Measurements from ENCODE around the gene ZFAND4.

ZFAND4 gene

DNA sequence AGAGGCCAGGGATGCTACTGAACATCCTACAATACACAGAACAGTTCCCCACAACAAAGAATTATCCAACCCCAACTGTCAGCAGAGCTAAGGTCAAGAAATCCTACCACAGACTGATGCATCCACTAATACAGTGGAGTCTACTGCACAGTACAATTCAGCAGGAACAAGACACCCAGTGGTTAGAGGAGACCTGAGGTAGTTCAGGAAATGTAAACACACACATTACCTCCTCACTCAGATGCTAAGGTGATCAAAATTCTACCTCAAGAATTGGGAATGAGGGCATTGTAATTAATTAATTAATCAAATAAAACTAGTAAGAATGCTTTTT, 91.4 kb downstream of the ZFAND4 start:
- TF ChIP-seq REST (IDR thresholded peaks at IDR 0.05; ENCODE audit: insufficient read depth in 1 of 2, low read depth in 2 of 2, low read length in 2 of 2) (no peak), TAF1 (IDR thresholded peaks at IDR 0.05; ENCODE audit: borderline replicate concordance, insufficient read depth, low read length) (no peak), SIN3A (IDR thresholded peaks at IDR 0.05; ENCODE audit: borderline replicate concordance, insufficient read depth, low read length) (no peak), POLR2AphosphoS5 (IDR thresholded peaks at IDR 0.05; ENCODE audit: low read depth, low read length) (no peak), FOXP2 (optimal IDR thresholded peaks at IDR 0.05; ENCODE audit: borderline replicate concordance, extremely low read depth, extremely low read length, insufficient read depth) (no peak)

DNA sequence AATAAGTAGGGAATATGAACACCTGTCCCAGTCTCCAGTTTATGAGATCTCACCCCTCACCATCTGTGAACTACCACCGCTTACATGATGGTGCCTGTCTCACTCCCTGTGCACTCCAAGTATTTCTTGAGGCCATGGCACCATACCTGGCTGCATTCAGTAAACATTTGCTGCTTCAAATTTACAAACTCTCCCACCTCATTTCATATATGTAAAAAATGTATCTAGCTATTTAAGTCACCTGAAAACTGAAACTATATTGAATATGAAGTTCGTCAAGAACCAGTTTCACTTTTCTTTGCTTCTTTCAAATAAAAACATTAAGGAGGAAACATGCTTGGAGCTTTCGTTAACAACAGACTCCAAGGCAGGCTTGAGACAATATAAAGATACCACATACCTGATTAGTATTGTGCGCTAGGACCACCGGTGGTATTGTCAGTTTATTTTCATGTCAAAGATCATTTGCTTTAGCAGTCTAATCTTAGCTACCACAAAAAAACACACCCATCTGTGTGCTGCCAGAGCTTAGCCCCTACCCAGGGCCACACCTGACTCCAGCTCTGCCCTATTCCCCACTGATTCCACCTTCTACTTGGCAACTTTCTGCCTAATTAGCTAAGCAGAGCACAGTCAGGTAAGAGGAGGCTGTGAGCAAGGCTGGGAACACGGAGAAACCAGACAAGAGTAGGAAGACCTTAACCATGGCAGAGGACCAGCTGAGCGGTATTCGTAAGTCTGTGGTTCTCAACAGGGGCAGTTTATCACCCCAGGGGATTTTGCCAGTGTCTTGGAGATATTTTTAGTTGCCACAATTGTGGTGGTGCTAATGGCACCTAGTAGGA, 92.0 kb downstream of the ZFAND4 start:
- TF ChIP-seq REST (IDR thresholded peaks at IDR 0.05; ENCODE audit: insufficient read depth in 1 of 2, low read depth in 2 of 2, low read length in 2 of 2) (no peak), POLR2AphosphoS5 (IDR thresholded peaks at IDR 0.05; ENCODE audit: low read depth, low read length) (no peak), SIN3A (IDR thresholded peaks at IDR 0.05; ENCODE audit: borderline replicate concordance, insufficient read depth, low read length) (no peak), FOXP2 (optimal IDR thresholded peaks at IDR 0.05; ENCODE audit: borderline replicate concordance, extremely low read depth, extremely low read length, insufficient read depth) (no peak), TAF1 (IDR thresholded peaks at IDR 0.05; ENCODE audit: borderline replicate concordance, insufficient read depth, low read length) (no peak)

GRCh38 chr10:45578384-45578971, 94.1 kb downstream of the ZFAND4 start:
- TF ChIP-seq FOXP2 (optimal IDR thresholded peaks at IDR 0.05; ENCODE audit: borderline replicate concordance, extremely low read depth, extremely low read length, insufficient read depth) = no peak

- TF ChIP-seq REST (IDR thresholded peaks at IDR 0.05; ENCODE audit: insufficient read depth in 1 of 2, low read depth in 2 of 2, low read length in 2 of 2) (no peak), FOXP2 (optimal IDR thresholded peaks at IDR 0.05; ENCODE audit: borderline replicate concordance, extremely low read depth, extremely low read length, insufficient read depth) (no peak), TAF1 (IDR thresholded peaks at IDR 0.05; ENCODE audit: borderline replicate concordance, insufficient read depth, low read length) (no peak), SIN3A (IDR thresholded peaks at IDR 0.05; ENCODE audit: borderline replicate concordance, insufficient read depth, low read length) (no peak), POLR2AphosphoS5 (IDR thresholded peaks at IDR 0.05; ENCODE audit: low read depth, low read length) (no peak)
Measured at GRCh38 chr10:45575966-45576597, 96.5 kb downstream of the ZFAND4 start.

DNA sequence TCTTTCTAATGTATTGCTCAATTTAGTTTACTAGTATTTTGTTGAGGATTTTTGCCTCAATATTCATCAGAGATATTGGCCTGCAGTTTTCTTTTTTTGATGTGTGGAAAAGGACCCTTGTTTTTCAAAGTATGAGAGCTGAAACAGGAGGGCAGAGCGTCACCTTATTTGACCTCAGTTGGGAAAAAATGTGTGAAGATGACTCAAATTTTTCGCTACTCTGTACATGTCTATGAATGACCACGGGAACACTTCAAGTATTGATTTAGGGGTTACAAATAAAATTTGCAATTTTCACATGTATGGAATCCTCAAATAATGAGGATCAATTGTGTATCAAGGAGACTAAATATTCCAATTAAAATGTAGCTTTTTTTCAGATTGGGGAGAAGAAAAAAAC, 103.1 kb downstream of the ZFAND4 start:
- TF ChIP-seq POLR2AphosphoS5 (IDR thresholded peaks at IDR 0.05; ENCODE audit: low read depth, low read length) (no peak), REST (IDR thresholded peaks at IDR 0.05; ENCODE audit: insufficient read depth in 1 of 2, low read depth in 2 of 2, low read length in 2 of 2) (no peak), SIN3A (IDR thresholded peaks at IDR 0.05; ENCODE audit: borderline replicate concordance, insufficient read depth, low read length) (no peak), FOXP2 (optimal IDR thresholded peaks at IDR 0.05; ENCODE audit: borderline replicate concordance, extremely low read depth, extremely low read length, insufficient read depth) (no peak), TAF1 (IDR thresholded peaks at IDR 0.05; ENCODE audit: borderline replicate concordance, insufficient read depth, low read length) (no peak)

Measured in PFSK-1 (cell line).